ENCODE results near the gene CCT2.

DNA sequence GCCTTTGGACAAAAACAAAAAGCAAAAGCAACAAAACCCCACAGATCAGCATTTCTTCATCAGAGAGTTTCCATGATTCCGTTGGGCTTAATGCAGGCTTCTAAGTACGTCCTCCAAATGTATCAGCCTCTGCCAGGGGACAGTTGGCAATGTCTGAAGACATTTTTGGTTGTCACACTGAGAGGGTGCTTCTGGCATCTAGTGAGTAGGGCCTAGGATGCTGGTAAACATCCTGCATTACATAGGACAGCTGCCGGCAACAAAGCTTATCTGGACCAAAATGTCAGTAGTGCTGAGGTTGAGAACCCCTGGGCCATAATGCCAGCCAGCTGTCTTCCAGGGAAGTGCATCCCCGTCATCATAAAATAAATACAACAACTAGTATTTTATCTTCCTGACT, 34.8 kb downstream of the CCT2 start:
- TF ChIP-seq TAF1 (IDR thresholded peaks at IDR 0.05; ENCODE audit: low read depth, low read length) (no peak), POU5F1 (IDR thresholded peaks at IDR 0.05; ENCODE audit: low read depth, low read length) (no peak), ZNF274 (IDR thresholded peaks at IDR 0.05; ENCODE audit: borderline replicate concordance, extremely low read depth, low read length) (no peak), EP300 (IDR thresholded peaks at IDR 0.05; ENCODE audit: borderline replicate concordance in 1 of 2, low read depth in 2 of 2, low read length in 2 of 2) (no peak), EZH2 (IDR thresholded peaks at IDR 0.05; ENCODE audit: low read depth, low read length, severe bottlenecking) (no peak), POLR2AphosphoS5 (IDR thresholded peaks at IDR 0.05; ENCODE audit: low read depth, low read length) (no peak), CBX5 (IDR thresholded peaks at IDR 0.05; ENCODE audit: low read depth, low read length) (no peak), GTF2F1 (IDR thresholded peaks at IDR 0.05; ENCODE audit: borderline replicate concordance, low read depth, low read length) (no peak), RFX5 (IDR thresholded peaks at IDR 0.05; ENCODE audit: borderline replicate concordance, low read depth, low read length) (no peak), POLR2A (IDR thresholded peaks at IDR 0.05; ENCODE audit: control extremely low read depth in 1 of 2, low read depth in 2 of 2, low read length in 2 of 2) (no peak)
- TF ChIP-seq, protein P1, sequence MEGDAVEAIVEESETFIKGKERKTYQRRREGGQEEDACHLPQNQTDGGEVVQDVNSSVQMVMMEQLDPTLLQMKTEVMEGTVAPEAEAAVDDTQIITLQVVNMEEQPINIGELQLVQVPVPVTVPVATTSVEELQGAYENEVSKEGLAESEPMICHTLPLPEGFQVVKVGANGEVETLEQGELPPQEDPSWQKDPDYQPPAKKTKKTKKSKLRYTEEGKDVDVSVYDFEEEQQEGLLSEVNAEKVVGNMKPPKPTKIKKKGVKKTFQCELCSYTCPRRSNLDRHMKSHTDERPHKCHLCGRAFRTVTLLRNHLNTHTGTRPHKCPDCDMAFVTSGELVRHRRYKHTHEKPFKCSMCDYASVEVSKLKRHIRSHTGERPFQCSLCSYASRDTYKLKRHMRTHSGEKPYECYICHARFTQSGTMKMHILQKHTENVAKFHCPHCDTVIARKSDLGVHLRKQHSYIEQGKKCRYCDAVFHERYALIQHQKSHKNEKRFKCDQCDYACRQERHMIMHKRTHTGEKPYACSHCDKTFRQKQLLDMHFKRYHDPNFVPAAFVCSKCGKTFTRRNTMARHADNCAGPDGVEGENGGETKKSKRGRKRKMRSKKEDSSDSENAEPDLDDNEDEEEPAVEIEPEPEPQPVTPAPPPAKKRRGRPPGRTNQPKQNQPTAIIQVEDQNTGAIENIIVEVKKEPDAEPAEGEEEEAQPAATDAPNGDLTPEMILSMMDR (IDR thresholded peaks at IDR 0.05; ENCODE audit: control extremely low read depth in 1 of 3, insufficient read depth in 1 of 3, low read depth in 1 of 3, low read length in 3 of 3) = no peak
